Stimulated activated naive B cell treated with anti-CD40 and anti-IgM and Interleukin-4, amounts not matched to agents 10 μg/mL and 1 μg/mL and 100 μg/mL, for 72 hours (primary cell): ENCODE data around the gene CDH5.

ENCODE experiments used
- ATAC-seq, 2 donors: fragments of 150-1000 bp; cut with Tn5 transposase; replicated peaks; 2 replicates each; pipeline ENCODE4 v1.10.0; 2021; ENCODE audit warnings: moderate library complexity in 1 of 2
- DNase-seq: peaks from one replicate; pipeline ENCODE4 v3.0.0; 2021
- H3K27ac Mint-ChIP-seq: one replicate; pipeline ENCODE4 v1.8.0; 2022; ENCODE audit warnings: mild to moderate bottlenecking, mixed read lengths
- H3K27me3 Mint-ChIP-seq, 2 donors: one replicate each; pipeline ENCODE4 v1.8.0; 2022; ENCODE audit warnings: mixed read lengths in 2 of 2
- H3K36me3 Mint-ChIP-seq, 2 donors: one replicate each; pipeline ENCODE4 v1.8.0; 2022; ENCODE audit warnings: mixed read lengths in 2 of 2, mild to moderate bottlenecking in 1 of 2
- H3K4me1 Mint-ChIP-seq, 2 donors: one replicate each; pipeline ENCODE4 v1.8.0; 2022; ENCODE audit warnings: mixed read lengths in 2 of 2, mild to moderate bottlenecking in 1 of 2
- H3K4me3 Mint-ChIP-seq, 2 donors: one replicate each; pipeline ENCODE4 v1.8.0; 2022; ENCODE audit warnings: mild to moderate bottlenecking in 2 of 2, mixed read lengths in 2 of 2, moderate library complexity in 1 of 2
- H3K9me3 Mint-ChIP-seq, 2 donors: one replicate each; pipeline ENCODE4 v1.8.0; 2022; ENCODE audit warnings: mixed read lengths in 2 of 2, mild to moderate bottlenecking in 1 of 2

Gene CDH5

DNA sequence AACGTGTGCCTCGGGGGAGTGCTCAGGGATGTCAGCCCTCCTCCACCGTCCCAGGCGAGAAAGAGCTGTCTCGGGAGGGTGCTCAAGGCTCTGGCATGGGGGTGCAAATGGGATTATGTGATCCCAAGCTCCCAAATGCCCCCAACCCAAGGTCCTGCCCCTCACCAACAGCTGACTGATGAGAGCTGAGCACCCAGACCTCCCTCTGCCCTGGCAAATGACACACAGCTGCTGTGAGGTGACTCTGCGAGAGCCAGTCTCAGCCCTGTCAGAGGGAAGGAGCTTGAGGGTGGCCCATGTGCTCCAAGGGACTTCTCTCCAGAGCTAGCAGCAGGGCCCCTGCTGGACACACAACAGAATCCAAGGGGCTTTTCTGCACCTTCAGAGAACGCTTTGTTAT lies 7.7 kb downstream of the CDH5 start:
- ATAC-seq (no peak), DNase-seq (no peak)
- Mint-ChIP-seq H3K27me3 (peaks cover 4 to 15% of the 10 kb centered on the region in 2 donors), H3K4me3 (no peak overlapping the region), H3K4me1 (peaks cover 0 to under 1% of the 10 kb centered on the region in 2 donors), H3K27ac (no peak overlapping the region), H3K36me3 (no peaks in the 10 kb centered on the region), H3K9me3 (no peaks in the 10 kb centered on the region)

DNA sequence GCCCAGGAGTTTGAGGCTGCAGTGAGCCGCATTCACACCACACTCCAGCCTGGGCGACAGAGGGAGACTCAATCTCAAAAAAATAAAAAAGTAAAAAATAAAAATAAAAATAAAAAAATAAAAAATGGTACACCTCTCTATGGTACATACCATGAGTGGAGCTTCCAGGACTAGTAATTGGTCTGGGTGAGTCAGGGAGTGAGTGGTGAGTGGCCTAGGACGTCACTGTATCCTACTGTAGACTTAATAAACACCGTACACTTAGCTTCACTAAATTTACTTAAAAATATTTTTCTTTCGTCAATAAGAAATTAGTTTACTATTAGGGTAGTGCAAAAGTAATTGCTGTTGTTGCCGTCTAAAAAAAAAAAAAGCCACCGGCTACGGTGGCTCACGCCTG lies 9.0 kb downstream of the CDH5 start:
- no peak for ATAC-seq
- peaks cover 4 to 15% of the 10 kb centered on the region in 2 donors for H3K27me3 Mint-ChIP-seq

GRCh38 chr16:66376114-66376513 lies 9.6 kb downstream of the CDH5 start:
- H3K4me1 Mint-ChIP-seq, result no peaks in the 10 kb centered on the region
- H3K27me3 Mint-ChIP-seq, result peaks cover 4 to 15% of the 10 kb centered on the region in 2 donors
- DNase-seq (no peak), ATAC-seq (no peak)
- H3K27ac Mint-ChIP-seq, result no peak overlapping the region
- H3K4me3 Mint-ChIP-seq, result no peak overlapping the region
- peaks cover 9 to 11% of the 10 kb centered on the region in 2 donors for H3K9me3 Mint-ChIP-seq
- H3K36me3 Mint-ChIP-seq, result no peaks in the 10 kb centered on the region

More for the DNA sequence above, 9.0 kb downstream of the CDH5 start:
- DNase-seq, result no peak
- H3K9me3 Mint-ChIP-seq, result peaks cover 7 to 9% of the 10 kb centered on the region in 2 donors
- H3K4me1 Mint-ChIP-seq, result no peaks in the 10 kb centered on the region
- H3K27ac Mint-ChIP-seq, result no peak overlapping the region
- no peaks in the 10 kb centered on the region for H3K36me3 Mint-ChIP-seq
- no peak overlapping the region for H3K4me3 Mint-ChIP-seq

DNA sequence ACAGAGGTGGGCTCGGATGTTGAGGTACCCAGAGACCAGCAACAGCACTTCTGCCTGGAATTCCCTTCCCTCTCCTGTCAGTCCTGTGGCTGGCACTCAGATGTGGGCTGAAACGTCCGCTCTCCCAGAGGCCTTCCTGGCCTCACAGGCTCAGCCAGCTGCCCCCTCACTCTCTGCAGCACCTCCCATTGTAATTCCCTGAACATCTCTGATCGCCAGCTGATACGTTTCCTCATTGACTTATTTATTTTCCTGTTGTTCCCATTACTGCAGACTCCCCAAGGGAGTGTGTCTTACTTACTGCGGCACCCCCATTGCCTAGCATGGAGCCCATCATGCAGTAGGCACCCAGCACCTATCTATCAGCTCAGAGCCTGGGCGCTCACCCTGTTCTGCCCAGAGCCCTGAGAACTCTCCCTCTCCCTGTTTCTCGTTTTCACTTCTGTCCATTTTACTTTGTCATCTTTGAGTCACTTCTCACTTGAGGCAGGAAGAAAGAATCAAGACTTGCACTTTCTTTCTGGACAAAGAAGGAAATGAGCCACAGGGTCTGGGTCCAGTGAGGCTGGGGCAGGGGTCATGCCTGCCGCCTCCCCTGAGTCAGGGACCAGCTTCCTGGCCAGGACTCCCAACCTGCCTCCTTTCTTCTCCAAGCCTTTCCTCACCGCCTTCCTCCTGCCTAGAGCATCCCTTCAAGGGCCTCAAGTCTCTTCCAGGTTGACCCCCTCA lies 10.2 kb downstream of the CDH5 start:
- H3K36me3 Mint-ChIP-seq, result no peaks in the 10 kb centered on the region
- no peak overlapping the region for H3K4me3 Mint-ChIP-seq
- peaks cover 9 to 11% of the 10 kb centered on the region in 2 donors for H3K9me3 Mint-ChIP-seq
- ATAC-seq, result no peak
- H3K27ac Mint-ChIP-seq, result no peak overlapping the region
- H3K4me1 Mint-ChIP-seq, result no peaks in the 10 kb centered on the region
- H3K27me3 Mint-ChIP-seq, result peaks cover 4 to 15% of the 10 kb centered on the region in 2 donors
- no peak for DNase-seq

DNA sequence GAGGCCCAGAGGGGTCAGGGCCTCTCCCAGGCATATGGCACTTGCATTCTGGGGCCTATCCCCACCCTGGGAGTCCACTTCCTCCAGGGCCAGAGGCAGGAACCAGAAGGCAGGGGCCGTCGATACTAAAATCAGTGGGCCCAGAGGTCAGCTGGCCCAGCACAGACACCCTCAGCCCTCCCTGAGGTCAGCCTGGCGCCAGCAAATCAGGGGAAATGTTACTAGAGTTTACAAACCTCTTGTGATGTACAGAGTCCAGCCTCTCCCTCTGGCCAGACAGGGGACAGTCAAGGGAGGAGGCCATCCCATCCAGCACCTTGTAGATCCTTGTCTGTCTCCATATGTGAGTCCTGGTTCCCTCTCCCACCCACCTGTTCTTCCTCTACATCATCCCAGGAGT lies 10.8 kb downstream of the CDH5 start:
- ATAC-seq (no peak), DNase-seq (no peak)
- no peaks in the 10 kb centered on the region for H3K4me1 Mint-ChIP-seq
- H3K27ac Mint-ChIP-seq, result no peak overlapping the region
- no peaks in the 10 kb centered on the region for H3K36me3 Mint-ChIP-seq
- H3K9me3 Mint-ChIP-seq, result peaks cover 9 to 11% of the 10 kb centered on the region in 2 donors
- H3K27me3 Mint-ChIP-seq, result peaks cover 4 to 15% of the 10 kb centered on the region in 2 donors
- H3K4me3 Mint-ChIP-seq, result no peak overlapping the region

DNA sequence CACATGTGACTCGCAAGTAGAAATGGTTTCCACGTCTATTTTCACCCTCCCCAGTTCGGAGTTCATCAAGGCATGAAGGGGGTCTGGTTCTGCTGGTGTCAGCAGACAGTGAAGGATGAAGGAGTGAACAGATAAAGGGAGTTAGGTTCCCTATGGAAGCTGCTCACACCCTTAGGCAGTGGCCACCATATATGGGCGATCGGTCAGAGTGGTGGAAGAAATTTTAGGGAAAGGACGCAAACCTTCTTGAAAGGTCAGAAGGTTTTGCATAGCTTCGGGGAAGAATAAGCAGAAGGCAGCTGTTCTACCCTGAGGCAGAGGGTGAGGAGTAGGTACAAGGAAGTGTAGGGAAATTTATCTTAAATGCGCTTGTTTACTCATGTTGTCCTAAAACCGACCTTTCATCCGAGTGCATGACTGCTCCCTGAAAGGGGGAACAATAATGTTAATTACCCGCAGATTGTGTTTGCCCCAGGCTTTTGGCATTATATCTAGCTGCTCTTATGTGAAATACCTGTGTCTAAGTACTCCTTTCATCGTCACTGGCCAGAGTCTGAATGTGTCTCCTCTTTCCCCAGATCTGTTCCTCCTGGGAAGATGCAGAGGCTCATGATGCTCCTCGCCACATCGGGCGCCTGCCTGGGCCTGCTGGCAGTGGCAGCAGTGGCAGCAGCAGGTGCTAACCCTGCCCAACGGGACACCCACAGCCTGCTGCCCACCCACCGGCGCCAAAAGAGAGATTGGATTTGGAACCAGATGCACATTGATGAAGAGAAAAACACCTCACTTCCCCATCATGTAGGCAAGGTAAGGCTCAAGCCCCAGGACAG lies 12.5 kb downstream of the CDH5 start:
- ATAC-seq (no peak), DNase-seq (no peak)
- H3K9me3 Mint-ChIP-seq, result peaks cover 9 to 11% of the 10 kb centered on the region in 2 donors
- no peak overlapping the region for H3K4me3 Mint-ChIP-seq
- H3K27me3 Mint-ChIP-seq, result peaks cover 4 to 18% of the 10 kb centered on the region in 2 donors
- H3K27ac Mint-ChIP-seq, result no peak overlapping the region
- H3K36me3 Mint-ChIP-seq, result no peaks in the 10 kb centered on the region
- no peaks in the 10 kb centered on the region for H3K4me1 Mint-ChIP-seq

DNA sequence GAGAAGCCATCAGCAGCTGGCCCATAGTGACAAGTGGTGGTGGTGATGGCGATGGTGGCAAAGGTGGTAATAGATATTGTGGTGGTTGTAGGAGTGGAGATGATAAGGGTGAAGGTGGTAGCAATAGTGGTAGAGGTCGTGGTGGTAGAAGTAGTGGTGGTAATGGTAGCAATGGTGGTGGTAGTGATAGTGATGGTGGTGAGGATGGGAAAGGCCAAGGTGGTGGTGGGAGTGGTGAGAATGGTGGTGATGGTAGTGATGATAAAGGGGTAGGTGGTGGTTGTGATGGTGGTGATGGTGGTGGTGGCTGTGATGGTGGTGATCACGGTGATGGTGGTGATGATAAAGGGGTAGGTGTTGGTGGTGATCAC lies 13.1 kb downstream of the CDH5 start:
- ATAC-seq, result no peak
- Mint-ChIP-seq H3K4me1 (no peaks in the 10 kb centered on the region), H3K27ac (no peak overlapping the region)

GRCh38 chr16:66380421-66380820 lies 13.9 kb downstream of the CDH5 start:
- Mint-ChIP-seq H3K27ac (no peak overlapping the region), H3K4me1 (no peaks in the 10 kb centered on the region), H3K36me3 (no peaks in the 10 kb centered on the region), H3K27me3 (peaks cover 4 to 17% of the 10 kb centered on the region in 2 donors), H3K4me3 (no peak overlapping the region), H3K9me3 (peaks cover 9 to 11% of the 10 kb centered on the region in 2 donors)
- DNase-seq (no peak), ATAC-seq (no peak)

More for the DNA sequence above, 13.1 kb downstream of the CDH5 start:
- no peak for DNase-seq
- H3K36me3 Mint-ChIP-seq, result no peaks in the 10 kb centered on the region
- H3K4me3 Mint-ChIP-seq, result no peak overlapping the region
- H3K27me3 Mint-ChIP-seq, result peaks cover 4 to 17% of the 10 kb centered on the region in 2 donors
- peaks cover 9 to 11% of the 10 kb centered on the region in 2 donors for H3K9me3 Mint-ChIP-seq

- H3K27me3 Mint-ChIP-seq, result peaks cover 8 to 18% of the 10 kb centered on the region in 2 donors
- no peak overlapping the region for H3K4me3 Mint-ChIP-seq
- ATAC-seq (no peak), DNase-seq (no peak)
- no peaks in the 10 kb centered on the region for H3K36me3 Mint-ChIP-seq
- H3K4me1 Mint-ChIP-seq, result no peaks in the 10 kb centered on the region
- H3K9me3 Mint-ChIP-seq, result peaks cover 9 to 11% of the 10 kb centered on the region in 2 donors
- H3K27ac Mint-ChIP-seq, result no peak overlapping the region
Measured at GRCh38 chr16:66381585-66382170, 15.2 kb downstream of the CDH5 start.

- DNase-seq (no peak), ATAC-seq (no peak)
- H3K4me3 Mint-ChIP-seq, result no peak overlapping the region
- peaks cover 9 to 11% of the 10 kb centered on the region in 2 donors for H3K9me3 Mint-ChIP-seq
- no peak overlapping the region for H3K27ac Mint-ChIP-seq
- H3K27me3 Mint-ChIP-seq, result peaks cover 12 to 16% of the 10 kb centered on the region in 2 donors
- no peaks in the 10 kb centered on the region for H3K36me3 Mint-ChIP-seq
- no peaks in the 10 kb centered on the region for H3K4me1 Mint-ChIP-seq
Measured at GRCh38 chr16:66382171-66382965, 15.9 kb downstream of the CDH5 start.

- H3K4me3 Mint-ChIP-seq, result no peak overlapping the region
- ATAC-seq (no peak), DNase-seq (no peak)
- no peaks in the 10 kb centered on the region for H3K4me1 Mint-ChIP-seq
- peaks cover 15 to 22% of the 10 kb centered on the region in 2 donors for H3K27me3 Mint-ChIP-seq
- H3K27ac Mint-ChIP-seq, result no peak overlapping the region
- H3K36me3 Mint-ChIP-seq, result no peaks in the 10 kb centered on the region
- H3K9me3 Mint-ChIP-seq, result peaks cover 9 to 11% of the 10 kb centered on the region in 2 donors
Measured at GRCh38 chr16:66382966-66383299, 16.4 kb downstream of the CDH5 start.

GRCh38 chr16:66383551-66383950 lies 17.1 kb downstream of the CDH5 start:
- ATAC-seq (no peak), DNase-seq (no peak)
- Mint-ChIP-seq H3K4me3 (no peak overlapping the region), H3K27me3 (peaks cover 21 to 28% of the 10 kb centered on the region in 2 donors), H3K27ac (no peak overlapping the region), H3K9me3 (peaks cover 9 to 11% of the 10 kb centered on the region in 2 donors), H3K4me1 (no peaks in the 10 kb centered on the region), H3K36me3 (no peaks in the 10 kb centered on the region)

- H3K4me3 Mint-ChIP-seq, result no peak overlapping the region
- H3K27ac Mint-ChIP-seq, result no peak overlapping the region
- no peak for DNase-seq
Measured at GRCh38 chr16:66385415-66385814, 18.9 kb downstream of the CDH5 start.

More at GRCh38 chr16:66385415-66385814, 18.9 kb downstream of the CDH5 start:
- peaks cover 22 to 38% of the 10 kb centered on the region in 2 donors for H3K27me3 Mint-ChIP-seq
- peaks cover 3% of the 10 kb centered on the region in 2 donors for H3K9me3 Mint-ChIP-seq
- ATAC-seq, result no peak
- no peaks in the 10 kb centered on the region for H3K4me1 Mint-ChIP-seq
- no peaks in the 10 kb centered on the region for H3K36me3 Mint-ChIP-seq
